Tibial nerve (tissue), 4 donors: ENCODE data around the gene LRP3. TPM values are rescaled to one million over a fixed set of nuclear protein-coding genes. Genes with fewer than 3 reads are reported as not detected.
"Not testable (repeated sequence)": the region's sequence is repeated elsewhere in the genome, so short reads cannot be mapped to it uniquely, and the experiment has no call there.

Experiments
- DNase-seq, 2 donors: peaks; one replicate each; pipeline ENCODE4 v3.0.0-alpha.2; 2019; ENCODE audit warnings: low spot score in 2 of 2
- H3K27ac ChIP-seq, 4 donors: fragments of 200-600 bp; sonication (generic) in 3 of 4; one replicate each; pipeline ENCODE4 v1.5.1; 2017 to 2019; ENCODE audit warnings: mild to moderate bottlenecking in 1 of 4
- H3K27me3 ChIP-seq, 2 donors: fragments of 200-600 bp; sonication (generic) in 1 of 2; one replicate each; pipeline versions ENCODE4 v1.5.1 to v1.6.0; 2017 to 2019
- H3K36me3 ChIP-seq, 3 donors: fragments of 200-600 bp; sonication (generic); one replicate each; pipeline ENCODE4 v1.5.1; 2018 to 2019
- H3K4me1 ChIP-seq, 4 donors: fragments of 200-600 bp; sonication (generic) in 3 of 4; one replicate each; pipeline ENCODE4 v1.5.1; 2017 to 2019
- H3K4me3 ChIP-seq, 4 donors: fragments of 200-600 bp; sonication (generic) in 3 of 4; one replicate each; pipeline ENCODE4 v1.5.1; 2017 to 2019; ENCODE audit warnings: mild to moderate bottlenecking in 1 of 4, moderate library complexity in 1 of 4
- H3K9me3 ChIP-seq, 4 donors: fragments of 200-600 bp; sonication (generic) in 3 of 4; one replicate each; pipeline ENCODE4 v1.5.1; 2017 to 2019
- CTCF ChIP-seq, 5 experiments: fragments of 200-600 bp in 3 of 5; fragments of 450-650 bp in 2 of 5; sonication (generic) in 3 of 5; IDR thresholded peaks; one replicate each; pipeline ENCODE4 v1.5.1; 2016 to 2019; ENCODE audit warnings: antibody characterized with exemption in 5 of 5, mild to moderate bottlenecking in 3 of 5, moderate library complexity in 2 of 5
- EP300 ChIP-seq, 2 donors: sonication (generic); formaldehyde crosslinking; IDR thresholded peaks; one replicate each; pipeline ENCODE4 v1.6.1; 2017; ENCODE audit warnings: antibody characterized with exemption in 2 of 2, mild to moderate bottlenecking in 1 of 2
- POLR2A ChIP-seq, 2 donors: fragments of 450-650 bp; IDR thresholded peaks; one replicate each; pipeline ENCODE4 v1.6.1; 2017; ENCODE audit warnings: antibody characterized with exemption in 2 of 2, mild to moderate bottlenecking in 2 of 2, moderate library complexity in 2 of 2
- WGBS, 2 donors: methylation state at CpG; one replicate each; pipeline ENCODE4 v1.1.5; 2018; 5-methylcytosine and 5-hydroxymethylcytosine counted together
- total RNA-seq, 4 donors: library from RNA; depleted of rRNA; stranded (reverse); fragments of >200 nt; gene quantifications; one replicate each; pipeline ENCODE4 v1.1.0, GENCODE V29; 2016

Gene LRP3
- total RNA-seq, 4 donors from 2014 or later = 19.0 to 39.0 (median 30.2) TPM

DNA sequence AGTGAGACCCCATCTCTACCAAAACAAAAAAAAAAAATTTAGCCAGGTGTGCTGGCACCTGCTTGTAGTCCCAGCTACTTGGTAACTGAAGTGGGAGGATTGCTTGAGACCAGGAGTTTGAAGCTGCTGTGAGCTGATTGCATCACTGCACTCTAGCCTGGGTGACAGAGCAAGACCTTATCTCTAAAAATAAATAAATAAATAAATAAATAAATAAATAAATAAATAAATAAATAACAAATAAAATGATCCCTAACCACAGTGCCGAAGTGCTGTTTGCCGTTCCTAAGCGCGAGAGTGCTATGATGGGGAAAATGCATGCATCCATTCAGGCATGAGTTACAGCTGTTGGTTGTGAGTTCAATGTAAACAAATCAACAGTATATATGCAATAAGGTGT, 35.0 kb upstream of the LRP3 start:
- Histone ChIP-seq H3K9me3 (no peaks in the 10 kb centered on the region), H3K4me1 (no peaks in the 10 kb centered on the region), H3K36me3 (no peaks in the 10 kb centered on the region), H3K4me3 (no peak overlapping the region), H3K27me3 (no peaks in the 10 kb centered on the region), H3K27ac (no peak overlapping the region)
- 96 to 97% methylated on average over 4 of the region's 4 CpGs for WGBS, 2 donors
- no peak for TF ChIP-seq POLR2A (IDR thresholded peaks at IDR 0.05)
- no peak for TF ChIP-seq CTCF (IDR thresholded peaks at IDR 0.05)
- no peak for TF ChIP-seq EP300 (IDR thresholded peaks at IDR 0.05)
- DNase-seq = no peak

DNA sequence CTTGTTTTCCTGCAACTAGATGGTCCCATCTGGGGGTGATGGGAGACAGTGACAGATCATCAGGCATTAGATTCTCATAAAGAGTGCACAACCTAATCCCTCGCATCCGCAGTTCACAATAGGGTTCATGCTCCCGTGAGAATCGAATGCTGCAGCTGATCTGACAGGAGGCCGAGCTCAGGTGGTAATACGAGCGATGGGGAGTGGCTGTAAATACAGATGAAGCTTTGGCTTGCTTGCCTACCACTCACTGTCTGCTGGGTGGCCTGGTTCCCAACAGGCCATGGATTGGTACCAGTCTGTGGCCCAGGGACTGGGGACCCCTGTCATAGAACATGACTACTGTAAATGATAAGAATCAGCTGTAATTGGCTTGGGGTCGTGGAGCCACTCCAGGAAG, 34.2 kb upstream of the LRP3 start:
- DNase-seq = no peak
- Histone ChIP-seq H3K27ac (no peak overlapping the region), H3K36me3 (no peaks in the 10 kb centered on the region), H3K4me1 (no peaks in the 10 kb centered on the region), H3K27me3 (no peaks in the 10 kb centered on the region), H3K9me3 (no peaks in the 10 kb centered on the region), H3K4me3 (no peak overlapping the region)
- TF ChIP-seq EP300 (IDR thresholded peaks at IDR 0.05) (no peak), CTCF (IDR thresholded peaks at IDR 0.05) (no peak), POLR2A (IDR thresholded peaks at IDR 0.05) (no peak)
- WGBS, 2 donors = 89 to 90% methylated on average over 8 of the region's 8 CpGs

DNA sequence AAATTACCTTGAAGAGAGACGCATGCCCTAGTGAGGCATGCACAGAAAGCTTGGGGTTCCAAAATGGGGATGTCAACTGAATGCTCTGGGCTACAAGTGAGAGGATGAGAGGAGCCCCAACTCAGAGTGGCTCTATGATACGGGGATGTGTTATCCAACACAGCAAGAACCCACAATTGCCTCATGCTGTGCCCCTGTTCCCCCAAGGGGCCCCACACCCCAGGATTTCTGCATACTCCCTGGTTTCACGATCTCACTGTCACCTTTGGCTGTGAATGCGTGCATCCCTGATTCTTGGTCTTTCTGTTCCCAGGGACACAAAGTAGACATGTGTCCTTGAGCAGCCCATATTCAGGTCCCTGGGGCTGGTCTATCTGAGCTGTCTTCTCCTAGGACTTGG, 32.9 kb upstream of the LRP3 start:
- no peak for TF ChIP-seq EP300 (IDR thresholded peaks at IDR 0.05)
- TF ChIP-seq POLR2A (IDR thresholded peaks at IDR 0.05) = no peak
- TF ChIP-seq CTCF (IDR thresholded peaks at IDR 0.05) = no peak
- no peak for DNase-seq
- H3K27me3 ChIP-seq = no peaks in the 10 kb centered on the region
- no peaks in the 10 kb centered on the region for H3K4me1 ChIP-seq
- no peaks in the 10 kb centered on the region for H3K9me3 ChIP-seq
- 61 to 88% methylated on average over 4 of the region's 4 CpGs for WGBS, 2 donors
- H3K4me3 ChIP-seq = no peak overlapping the region
- H3K27ac ChIP-seq = no peak overlapping the region
- no peaks in the 10 kb centered on the region for H3K36me3 ChIP-seq

DNA sequence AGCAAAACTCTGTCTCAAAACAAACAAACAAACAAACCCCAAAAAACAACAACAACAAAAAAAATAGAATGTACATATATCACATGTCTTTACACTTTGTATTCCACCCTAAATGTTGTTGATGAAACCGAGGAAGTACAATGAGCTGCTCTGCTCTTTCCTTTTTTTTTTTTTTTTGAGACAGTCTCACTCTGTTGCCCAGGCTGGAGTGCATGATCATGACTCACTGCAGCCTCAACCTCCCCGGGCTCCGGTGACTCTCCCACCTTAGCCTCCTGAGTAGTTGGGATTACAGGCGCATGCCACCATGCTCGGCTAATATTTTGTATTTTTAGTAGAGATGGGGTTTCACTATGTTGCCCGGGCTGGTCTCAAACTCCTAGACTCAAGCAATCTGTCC, 30.6 kb upstream of the LRP3 start:
- WGBS, 2 donors = 86 to 92% methylated on average over 6 of the region's 6 CpGs
- TF ChIP-seq EP300 (IDR thresholded peaks at IDR 0.05) = no peak
- TF ChIP-seq POLR2A (IDR thresholded peaks at IDR 0.05) = no peak
- no peak for TF ChIP-seq CTCF (IDR thresholded peaks at IDR 0.05)
- no peak overlapping the region for H3K27ac ChIP-seq
- H3K4me1 ChIP-seq = no peaks in the 10 kb centered on the region
- H3K27me3 ChIP-seq = no peaks in the 10 kb centered on the region
- no peak for DNase-seq
- H3K4me3 ChIP-seq = no peak overlapping the region
- H3K9me3 ChIP-seq = peaks cover 0 to 7% (median 0%) of the 10 kb centered on the region in 4 donors
- no peaks in the 10 kb centered on the region for H3K36me3 ChIP-seq

DNA sequence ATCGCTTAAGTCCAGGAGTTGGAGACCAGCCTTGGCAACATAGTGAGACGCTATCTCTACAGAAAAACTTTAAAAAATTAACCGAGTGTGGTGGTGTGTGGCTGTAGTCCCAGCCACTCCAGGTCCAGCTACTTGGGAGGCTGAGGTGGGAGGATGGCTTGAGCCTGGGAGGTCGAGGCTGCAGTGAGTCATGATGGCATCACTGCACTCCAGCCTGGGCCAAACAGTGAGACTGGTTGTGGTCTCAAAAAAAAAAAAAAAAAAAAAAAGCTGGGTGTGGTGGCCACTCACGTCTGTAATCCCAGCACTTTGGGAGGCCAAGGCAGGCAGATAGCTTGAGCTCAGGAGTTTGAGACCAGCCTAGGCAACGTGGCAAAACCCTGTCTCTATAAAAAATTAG, 28.1 kb upstream of the LRP3 start:
- not testable (repeated sequence) for H3K9me3 ChIP-seq, H3K36me3 ChIP-seq, H3K27me3 ChIP-seq, H3K27ac ChIP-seq, H3K4me3 ChIP-seq, H3K4me1 ChIP-seq, DNase-seq
- 70 to 76% methylated on average over 6 of the region's 6 CpGs for WGBS, 2 donors

DNA sequence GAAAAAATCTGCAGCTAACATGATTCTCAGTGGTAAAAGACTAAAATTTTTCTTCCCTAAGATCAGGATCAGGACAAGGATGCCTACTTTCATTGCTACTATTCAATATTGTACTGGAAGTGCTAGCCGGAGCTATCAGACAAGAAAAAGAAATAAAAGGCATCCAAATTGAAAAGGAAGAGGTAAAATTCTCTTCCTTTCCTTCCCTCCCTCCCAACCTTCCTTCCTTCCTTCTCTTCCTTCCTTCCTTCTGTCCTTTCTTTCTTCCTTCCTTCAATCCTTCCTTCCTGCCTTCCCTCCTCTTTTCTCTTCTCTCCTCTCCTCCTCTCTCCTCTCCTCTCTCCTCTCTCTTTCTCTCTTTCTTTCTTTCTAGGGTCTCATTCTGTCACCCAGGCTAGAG, 26.7 kb upstream of the LRP3 start:
- no peak overlapping the region for H3K27ac ChIP-seq
- H3K9me3 ChIP-seq = peaks cover 0 to 10% (median 0%) of the 10 kb centered on the region in 4 donors
- H3K4me3 ChIP-seq = no peak overlapping the region
- no peaks in the 10 kb centered on the region for H3K27me3 ChIP-seq
- DNase-seq = no peak
- H3K36me3 ChIP-seq = no peaks in the 10 kb centered on the region
- WGBS, 2 donors = 95% methylated on average over 1 of the region's 1 CpG
- TF ChIP-seq EP300 (IDR thresholded peaks at IDR 0.05) (no peak), CTCF (IDR thresholded peaks at IDR 0.05) (no peak), POLR2A (IDR thresholded peaks at IDR 0.05) (no peak)
- H3K4me1 ChIP-seq = no peaks in the 10 kb centered on the region
